Skeletal muscle tissue (tissue), 4 donors: ENCODE results near the gene CCL24. TPM values are rescaled to one million over a fixed set of nuclear protein-coding genes. Genes with fewer than 3 reads are reported as not detected.

Source experiments
- H3K27ac ChIP-seq: one replicate; pipeline ENCODE4 v1.7.0; 2013; ENCODE audit warnings: mild to moderate bottlenecking, low read depth, low read length, inconsistent platforms
- H3K27me3 ChIP-seq, 3 donors: one replicate each; pipeline ENCODE4 v1.7.0; 2013; ENCODE audit warnings: low read length in 3 of 3; ENCODE audit not compliant: control insufficient read depth in 3 of 3, insufficient read depth in 3 of 3
- H3K36me3 ChIP-seq, 3 donors: one replicate each; pipeline ENCODE4 v1.7.0; 2013; ENCODE audit warnings: low read length in 3 of 3; ENCODE audit not compliant: control insufficient read depth in 3 of 3, insufficient read depth in 3 of 3
- H3K4me1 ChIP-seq, 3 donors: one replicate each; pipeline ENCODE4 v1.7.0; 2013; ENCODE audit warnings: low read length in 3 of 3, mild to moderate bottlenecking in 3 of 3; ENCODE audit not compliant: control insufficient read depth in 3 of 3, insufficient read depth in 3 of 3
- H3K4me3 ChIP-seq, 3 donors: one replicate each; pipeline ENCODE4 v1.7.0; 2013; ENCODE audit warnings: low read length in 3 of 3
- H3K9ac ChIP-seq, 3 donors: one replicate each; pipeline ENCODE4 v1.7.0; 2013; ENCODE audit warnings: low read length in 3 of 3, mild to moderate bottlenecking in 3 of 3, moderate library complexity in 2 of 3, low read depth in 1 of 3
- H3K9me3 ChIP-seq, 3 donors: one replicate each; pipeline ENCODE4 v1.7.0; 2013; ENCODE audit warnings: low read length in 3 of 3; ENCODE audit not compliant: control insufficient read depth in 3 of 3
- total RNA-seq: library from RNA; depleted of rRNA; stranded (reverse); fragments of >200 nt; gene quantifications from one replicate; pipeline ENCODE4 v1.2.3, GENCODE V29; 2014
- donor health status: Osteomylitis.

Gene CCL24
- total RNA-seq, 1 donor from 2014 or later, result not detected

DNA sequence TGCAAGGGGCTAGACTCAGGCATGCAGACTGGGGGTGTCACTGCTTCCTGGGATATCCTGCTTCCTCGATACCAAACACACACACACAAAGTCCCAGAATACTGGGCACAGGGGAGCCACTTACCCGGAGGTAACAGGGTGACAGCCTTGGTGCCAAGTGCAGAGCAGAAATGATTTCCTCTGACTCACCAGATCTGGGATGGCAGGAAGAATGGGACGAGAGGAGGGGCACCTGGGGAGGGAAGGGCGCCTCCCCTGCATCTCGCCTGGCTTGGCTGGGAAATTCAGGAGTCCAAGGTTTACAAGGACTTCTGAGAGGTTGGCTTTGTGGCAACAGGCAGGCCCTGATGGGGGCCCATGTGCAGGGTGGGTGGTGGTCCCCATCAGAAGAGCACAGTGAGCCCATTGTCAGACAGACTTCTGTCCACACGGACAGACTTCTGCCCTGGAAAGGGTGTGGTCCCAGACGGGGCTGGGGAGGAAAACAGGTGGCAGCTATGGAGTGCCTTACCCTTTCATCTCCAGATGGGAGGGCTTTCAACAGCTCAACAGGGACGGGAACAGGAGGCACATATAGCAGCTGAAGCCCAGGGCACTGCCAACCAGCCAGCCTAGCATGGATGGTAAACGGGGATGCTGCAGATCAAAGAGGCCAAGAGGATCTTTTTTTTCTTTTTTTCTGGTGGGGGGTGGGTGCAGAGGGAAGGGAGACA is 9.7 kb upstream of the CCL24 start:
- Histone ChIP-seq H3K4me3 (no peak overlapping the region), H3K36me3 (no peaks in the 10 kb centered on the region), H3K9me3 (no peaks in the 10 kb centered on the region), H3K4me1 (no peaks in the 10 kb centered on the region), H3K27me3 (no peaks in the 10 kb centered on the region), H3K9ac (no peak overlapping the region), H3K27ac (no peak overlapping the region)

DNA sequence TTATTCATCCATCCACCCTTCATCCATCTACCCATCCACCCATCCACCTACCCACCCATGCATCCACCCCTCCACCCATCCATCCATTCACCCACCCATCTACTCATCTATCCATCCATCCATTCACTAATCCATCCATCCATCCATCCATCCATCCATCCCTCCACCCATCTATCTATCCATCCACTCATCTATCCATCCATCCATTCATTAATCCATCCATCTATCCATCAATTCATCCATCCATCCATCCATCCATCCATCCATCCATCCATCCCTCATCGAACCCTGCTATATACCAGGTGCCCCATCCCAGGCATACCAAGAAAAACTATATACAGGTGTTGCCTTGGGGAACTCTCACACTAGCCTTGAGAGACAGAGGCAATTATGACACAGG is 7.1 kb upstream of the CCL24 start:
- Histone ChIP-seq H3K27ac (no peak overlapping the region), H3K4me3 (no peak overlapping the region), H3K36me3 (no peaks in the 10 kb centered on the region), H3K27me3 (peaks cover 0 to 5% (median 3%) of the 10 kb centered on the region in 3 donors), H3K4me1 (no peaks in the 10 kb centered on the region), H3K9ac (no peak overlapping the region), H3K9me3 (no peaks in the 10 kb centered on the region)

DNA sequence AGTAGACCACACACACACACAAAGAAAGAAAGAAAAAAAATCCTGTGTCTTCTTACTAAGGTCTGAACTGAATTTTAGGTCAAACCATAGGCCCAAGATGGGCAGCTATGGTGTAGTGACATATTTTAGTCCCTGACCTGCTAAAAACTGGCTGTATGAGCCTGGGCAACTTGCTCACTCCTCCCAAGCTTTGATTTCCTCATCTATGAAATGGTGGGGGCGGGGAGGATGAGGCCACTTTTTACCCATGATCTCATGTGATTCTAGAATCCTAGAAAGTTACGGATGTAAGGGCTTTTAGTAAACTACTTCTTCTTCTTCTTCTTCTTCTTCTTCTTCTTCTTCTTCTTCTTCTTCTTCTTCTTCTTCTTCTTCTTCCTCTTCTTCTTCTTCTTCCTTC is 6.1 kb upstream of the CCL24 start:
- Histone ChIP-seq H3K9me3 (no peaks in the 10 kb centered on the region), H3K27me3 (peaks cover 0 to 9% (median 3%) of the 10 kb centered on the region in 3 donors), H3K4me3 (no peak overlapping the region), H3K36me3 (no peaks in the 10 kb centered on the region), H3K9ac (no peak overlapping the region), H3K4me1 (no peaks in the 10 kb centered on the region), H3K27ac (no peak overlapping the region)

DNA sequence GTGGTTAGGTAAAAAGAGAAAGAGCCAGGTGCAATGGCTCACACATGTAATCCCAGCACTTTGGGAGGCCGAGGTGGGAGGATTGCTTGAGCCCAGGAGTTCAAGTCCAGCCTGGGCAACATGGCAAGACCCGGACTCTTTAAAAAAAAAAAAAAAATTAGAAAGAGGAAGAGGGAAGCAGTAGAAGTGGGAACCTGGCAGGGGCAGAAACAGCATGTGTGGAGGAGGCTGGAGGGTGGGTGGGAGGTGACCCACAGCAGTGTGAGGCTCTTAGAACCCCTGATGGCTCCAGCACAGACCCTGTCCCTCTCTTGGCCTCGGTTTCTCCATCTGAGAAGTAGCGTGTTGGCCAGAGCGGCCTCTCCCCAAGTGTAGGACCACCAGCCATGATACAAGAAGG is 4.9 kb upstream of the CCL24 start:
- H3K27me3 ChIP-seq, result peaks cover 0 to 9% (median 3%) of the 10 kb centered on the region in 3 donors
- H3K4me1 ChIP-seq, result no peaks in the 10 kb centered on the region
- H3K9me3 ChIP-seq, result no peaks in the 10 kb centered on the region
- H3K4me3 ChIP-seq, result no peak overlapping the region
- H3K36me3 ChIP-seq, result no peaks in the 10 kb centered on the region
- H3K9ac ChIP-seq, result no peak overlapping the region
- no peak overlapping the region for H3K27ac ChIP-seq

DNA sequence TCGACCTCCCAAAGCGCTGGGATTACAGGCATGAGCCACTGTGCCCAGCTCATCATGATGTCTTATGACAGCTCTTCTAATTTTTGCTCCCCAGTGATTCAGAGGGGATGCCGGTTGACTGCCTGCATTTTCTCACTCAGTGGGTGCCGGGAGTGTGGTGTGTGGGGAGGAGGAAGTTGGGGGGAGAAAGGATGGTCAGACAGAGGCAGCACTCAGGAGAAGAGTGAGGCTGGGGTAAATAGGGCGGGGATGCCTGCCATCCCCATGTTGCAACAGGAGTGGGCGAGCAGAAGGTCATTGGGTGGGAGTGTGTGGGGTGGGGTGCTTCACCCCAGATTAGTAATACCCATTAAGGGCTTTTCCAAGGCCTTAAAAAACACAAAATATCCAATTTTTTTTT is 3.5 kb upstream of the CCL24 start:
- Histone ChIP-seq H3K36me3 (no peaks in the 10 kb centered on the region), H3K27ac (no peak overlapping the region), H3K4me1 (no peaks in the 10 kb centered on the region), H3K4me3 (no peak overlapping the region), H3K9me3 (no peaks in the 10 kb centered on the region), H3K9ac (no peak overlapping the region), H3K27me3 (peaks cover 0 to 9% (median 3%) of the 10 kb centered on the region in 3 donors)

DNA sequence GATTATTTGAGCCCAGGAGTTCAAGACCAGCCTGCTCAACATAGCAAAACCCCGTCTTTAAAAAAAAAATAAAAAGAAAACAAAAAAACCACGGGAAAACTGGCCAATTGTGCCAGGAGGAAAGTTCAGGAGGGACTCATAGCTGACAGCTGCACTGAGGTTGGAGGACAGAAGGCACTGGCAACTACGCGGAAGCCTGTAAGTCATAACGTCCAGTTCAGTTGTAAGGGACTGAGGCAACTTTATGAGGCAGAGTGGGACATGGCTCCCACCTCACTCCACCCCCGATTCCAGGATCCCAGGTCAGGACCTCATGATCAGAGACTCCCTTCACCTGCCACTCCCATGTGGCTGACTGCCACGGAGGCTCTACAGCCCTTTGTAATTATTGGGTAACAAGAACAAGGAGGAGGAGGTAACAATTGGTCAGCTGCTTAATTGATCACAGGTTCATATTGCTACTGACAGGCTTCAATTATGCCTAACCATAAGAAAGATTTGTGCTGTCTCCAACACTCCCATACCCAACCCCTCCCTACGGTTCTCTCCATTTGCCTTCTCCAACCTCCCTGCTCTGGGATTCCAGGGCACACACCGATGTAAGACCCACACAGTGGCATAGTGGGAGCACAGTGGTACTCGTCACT is 1.9 kb upstream of the CCL24 start:
- no peak overlapping the region for H3K9ac ChIP-seq
- no peaks in the 10 kb centered on the region for H3K9me3 ChIP-seq
- H3K27ac ChIP-seq, result no peak overlapping the region
- H3K4me3 ChIP-seq, result no peak overlapping the region
- no peaks in the 10 kb centered on the region for H3K36me3 ChIP-seq
- H3K4me1 ChIP-seq, result no peaks in the 10 kb centered on the region
- peaks cover 0 to 9% (median 3%) of the 10 kb centered on the region in 3 donors for H3K27me3 ChIP-seq

DNA sequence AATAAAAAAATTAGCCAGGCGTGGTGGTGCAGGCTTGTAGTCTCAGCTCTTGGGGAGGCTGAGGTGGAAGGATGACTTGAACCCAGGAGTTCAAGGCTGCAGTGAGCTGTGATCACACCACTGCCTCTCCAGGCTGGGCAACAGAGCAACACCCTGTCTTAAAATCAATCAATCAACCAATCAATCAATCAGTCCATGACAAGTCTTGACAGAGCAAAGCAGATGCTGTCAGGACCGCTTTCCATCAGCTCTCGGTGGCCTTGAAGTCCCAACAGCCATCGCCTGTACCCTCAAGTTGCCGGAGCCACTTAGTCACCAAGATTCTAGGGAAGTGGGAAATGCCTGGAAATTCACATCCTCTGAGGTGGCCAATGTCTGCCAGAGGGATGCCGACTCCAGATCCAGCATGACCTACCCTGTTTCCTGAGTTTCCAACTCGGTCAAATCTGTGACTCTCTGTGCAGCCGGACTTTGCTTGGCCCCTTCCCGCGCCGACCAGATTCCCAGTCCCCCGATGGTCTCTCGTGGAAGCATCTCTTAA is 871 bp upstream of the CCL24 start:
- H3K36me3 ChIP-seq, result no peaks in the 10 kb centered on the region
- H3K4me1 ChIP-seq, result no peaks in the 10 kb centered on the region
- peaks cover 0 to 9% (median 3%) of the 10 kb centered on the region in 3 donors for H3K27me3 ChIP-seq
- no peak overlapping the region for H3K4me3 ChIP-seq
- no peak overlapping the region for H3K9ac ChIP-seq
- H3K9me3 ChIP-seq, result no peaks in the 10 kb centered on the region
- H3K27ac ChIP-seq, result no peak overlapping the region

DNA sequence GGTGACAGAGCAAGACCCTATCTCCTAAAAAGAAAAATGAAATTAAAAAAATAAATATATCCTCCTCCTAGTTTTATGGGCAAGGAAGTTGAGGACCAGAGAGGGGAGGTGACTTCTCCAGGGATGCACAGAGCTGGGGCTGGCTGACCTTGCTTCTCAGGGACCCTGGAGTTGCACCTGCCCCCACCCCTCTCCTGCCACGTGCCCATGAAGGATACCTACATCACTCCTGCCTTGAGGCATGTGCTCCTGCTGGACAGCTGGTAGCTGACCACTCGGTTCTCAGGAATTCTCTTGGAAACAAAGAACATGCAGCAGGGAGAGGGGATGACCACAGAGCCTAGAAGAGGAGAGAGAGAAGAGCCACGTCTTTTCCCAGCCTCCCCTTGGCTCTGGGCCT is 522 bp downstream of the CCL24 start:
- no peak overlapping the region for H3K4me3 ChIP-seq
- no peaks in the 10 kb centered on the region for H3K9me3 ChIP-seq
- H3K27ac ChIP-seq, result no peak overlapping the region
- no peaks in the 10 kb centered on the region for H3K4me1 ChIP-seq
- peaks cover 0 to 9% (median 3%) of the 10 kb centered on the region in 3 donors for H3K27me3 ChIP-seq
- no peaks in the 10 kb centered on the region for H3K36me3 ChIP-seq
- no peak overlapping the region for H3K9ac ChIP-seq

DNA sequence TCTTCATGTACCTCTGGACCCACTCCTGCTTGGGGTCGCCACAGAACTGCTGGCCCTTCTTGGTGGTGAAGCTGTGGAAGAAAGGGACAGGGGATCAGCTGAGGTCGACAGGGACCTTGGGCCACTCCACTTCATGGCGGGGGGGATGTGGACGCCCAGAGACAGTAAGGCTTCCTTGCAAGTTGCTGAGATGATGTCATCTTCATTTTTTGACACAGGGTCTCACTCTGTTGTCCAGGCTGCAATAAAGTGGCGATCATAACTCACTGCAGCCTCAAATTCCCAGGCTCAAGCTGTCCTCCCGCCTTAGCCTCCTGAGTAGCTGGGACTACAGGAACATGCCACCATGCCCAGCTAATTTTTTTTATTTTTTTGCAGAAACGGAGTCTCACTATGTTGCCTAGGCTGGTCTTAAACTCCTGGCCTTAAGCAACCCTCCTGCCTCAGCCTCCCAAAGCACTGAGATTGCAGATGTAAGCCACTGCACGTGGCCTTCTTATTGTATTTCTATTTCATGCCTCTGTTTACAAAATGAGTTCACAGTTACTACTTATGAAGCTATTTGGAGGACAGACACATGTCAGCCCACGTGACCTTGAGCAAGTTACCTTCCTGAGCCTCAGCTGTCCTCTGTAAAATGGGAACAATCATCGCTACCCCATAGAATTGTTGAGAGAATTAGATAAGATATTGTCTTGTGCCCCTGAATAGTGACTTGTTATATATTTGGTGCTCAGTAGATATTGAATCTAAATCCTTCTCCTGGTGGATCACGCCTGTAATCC is 1.5 kb downstream of the CCL24 start:
- no peak overlapping the region for H3K4me3 ChIP-seq

DNA sequence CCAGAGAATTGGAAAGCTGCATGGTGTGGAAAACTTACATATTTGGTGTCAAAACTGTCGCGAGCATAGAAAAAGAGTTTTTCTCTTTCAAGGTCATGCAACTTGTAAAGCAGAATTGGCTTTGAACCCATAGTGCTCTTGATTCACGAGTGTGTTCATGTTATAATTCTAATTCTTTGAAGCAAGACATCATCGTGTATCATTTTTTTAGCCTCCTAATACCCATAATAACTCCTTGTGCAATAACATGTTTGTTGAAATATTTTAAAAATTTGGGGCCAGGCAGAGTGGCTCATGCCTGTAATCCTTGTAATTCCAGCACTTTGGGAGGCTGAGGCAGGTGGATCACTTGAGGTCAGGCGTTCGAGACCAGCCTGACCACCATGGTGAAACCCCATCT is 4.2 kb downstream of the CCL24 start:
- no peaks in the 10 kb centered on the region for H3K36me3 ChIP-seq
- peaks cover 5 to 6% (median 6%) of the 10 kb centered on the region in 3 donors for H3K9me3 ChIP-seq
- no peak overlapping the region for H3K4me3 ChIP-seq
- H3K4me1 ChIP-seq, result no peaks in the 10 kb centered on the region
- no peaks in the 10 kb centered on the region for H3K27me3 ChIP-seq
- H3K27ac ChIP-seq, result no peak overlapping the region
- no peak overlapping the region for H3K9ac ChIP-seq

More for the DNA sequence above, 1.5 kb downstream of the CCL24 start:
- Histone ChIP-seq H3K9ac (no peak overlapping the region), H3K36me3 (no peaks in the 10 kb centered on the region), H3K27ac (no peak overlapping the region), H3K27me3 (peaks cover 0 to 9% (median 3%) of the 10 kb centered on the region in 3 donors), H3K4me1 (no peaks in the 10 kb centered on the region), H3K9me3 (peaks cover 0 to 3% (median 0%) of the 10 kb centered on the region in 3 donors)
